Kidney (tissue), 14 donors: ENCODE data around the gene ATR. TPM values are rescaled to one million over a fixed set of nuclear protein-coding genes. Genes with fewer than 3 reads are reported as not detected.

Experiments
- DNase-seq, 5 donors: peaks; one replicate each; pipeline ENCODE4 v3.0.0-alpha.2; 2013 to 2020
- FAIRE-seq: peaks from 2 replicates; lab custom pipeline; 2012; peaks lifted over from hg19 to GRCh38; lab: Jason Lieb, UNC
- H3K27ac ChIP-seq, 2 donors: one replicate each; pipeline ENCODE4 v1.7.0; 2013; ENCODE audit warnings: low read depth in 2 of 2, low read length in 2 of 2, inconsistent platforms in 1 of 2
- H3K27me3 ChIP-seq: one replicate; pipeline ENCODE4 v1.7.1; 2013; ENCODE audit warnings: low read length, inconsistent platforms; ENCODE audit not compliant: control insufficient read depth, insufficient read depth
- H3K36me3 ChIP-seq, 3 donors: one replicate each; pipeline versions ENCODE4 v1.7.0 to v1.7.1; 2013; ENCODE audit warnings: low read length in 3 of 3, control low read depth in 1 of 3, inconsistent platforms in 1 of 3; ENCODE audit not compliant: insufficient read depth in 3 of 3, control insufficient read depth in 2 of 3
- H3K4me1 ChIP-seq, 3 donors: one replicate each; pipeline versions ENCODE4 v1.7.0 to v1.7.1; 2013; ENCODE audit warnings: low read length in 3 of 3, inconsistent platforms in 1 of 3, low read depth in 1 of 3; ENCODE audit not compliant: control insufficient read depth in 2 of 3, insufficient read depth in 2 of 3
- H3K4me3 ChIP-seq, 3 donors: one replicate each; pipeline versions ENCODE4 v1.7.0 to v1.8.1; 2013; ENCODE audit warnings: low read length in 3 of 3, control low read depth in 1 of 3, inconsistent platforms in 1 of 3
- H3K9ac ChIP-seq, 3 donors: one replicate each; pipeline versions ENCODE4 v1.7.0 to v1.7.1; 2013; ENCODE audit warnings: low read length in 3 of 3, control low read depth in 1 of 3, inconsistent platforms in 1 of 3
- H3K9me3 ChIP-seq, 3 donors: one replicate each; pipeline versions ENCODE4 v1.7.0 to v1.7.1; 2013; ENCODE audit warnings: low read length in 3 of 3, control low read depth in 1 of 3, inconsistent platforms in 1 of 3; ENCODE audit not compliant: control insufficient read depth in 2 of 3, insufficient read depth in 1 of 3
- intact Hi-C: fragments of 100-400 bp; cut with DNase I; formaldehyde crosslinking; loops from one replicate; pipeline ENCODE4 v1.11.1; 2022
- polyA plus RNA-seq: library from polyadenylated mRNA; stranded (reverse); fragments of 350-450 nt; fragmentation: Illumina TruSeq; extraction: RNeasy Lipid Tissue Mini Kit (QIAGEN cat#74804); gene quantifications from one replicate; pipeline ENCODE4 v1.2.3, GENCODE V29; 2014; ENCODE audit warnings: low read depth, low replicate concordance; ENCODE audit not compliant: insufficient read depth
- total RNA-seq: library from RNA; stranded (reverse); fragmentation: NEBNext Ultra II Directional; extraction: Animal tissue kit (Norgen Biotek cat#: 25700); gene quantifications from one replicate; pipeline ENCODE4 v1.2.1, GENCODE V29; 2021
- TF ChIP-seq, protein P1 (sequence below): IDR thresholded peaks from 3 replicates; pipeline ENCODE4 v1.5.1; 2012; ENCODE audit warnings: mild to moderate bottlenecking, moderate library complexity, borderline replicate concordance; ENCODE audit not compliant: insufficient read depth; ENCODE audit errors: extremely low read depth
- donor health status: control.
- donor health status: control.
- donor health status: control.
- donor health status: control.
- donor health status: control.
- donor health status: DM: yes; HTN: yes; CAD: no.
- donor health status: Normal renal cell carcinoma (clear cell type).

The ATR gene
- total and polyA plus RNA-seq, 2 donors from 2014 or later = 17.4 to 31.8 TPM

DNA sequence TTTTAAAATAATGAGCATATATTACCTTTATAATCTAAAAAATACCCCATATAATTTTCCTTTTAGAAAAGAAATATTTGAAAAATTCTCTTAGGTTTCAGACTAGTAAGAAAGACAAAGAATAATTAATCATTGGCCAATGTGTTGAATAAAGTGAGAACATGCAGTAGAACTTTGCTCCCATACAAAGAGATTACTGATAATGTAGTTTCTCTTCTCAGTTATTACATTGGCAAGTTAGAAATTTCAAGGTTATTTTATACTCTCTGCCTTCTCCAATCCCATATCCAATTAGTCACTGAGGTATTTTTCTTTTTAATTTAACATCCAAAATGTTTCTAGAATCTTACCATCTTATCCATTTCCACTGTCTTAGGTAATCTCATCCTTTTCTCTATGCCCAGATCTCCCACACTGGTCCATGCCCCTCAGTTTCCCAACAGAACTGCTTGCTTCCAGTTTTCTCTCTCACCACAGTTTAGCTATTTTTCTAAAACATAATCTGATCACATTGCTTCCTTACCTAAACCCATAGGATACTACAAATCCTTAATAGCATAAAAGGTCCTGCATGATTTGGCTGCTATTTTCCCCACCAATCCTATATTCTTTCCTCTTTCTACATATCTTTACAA, 141.5 kb downstream of the ATR start:
- H3K9me3 ChIP-seq = no peaks in the 10 kb centered on the region
- peak; percentile 86 for FAIRE-seq
- H3K4me1 ChIP-seq = peaks cover 0 to 6% (median 2%) of the 10 kb centered on the region in 3 donors
- no peaks in the 10 kb centered on the region for H3K36me3 ChIP-seq
- DNase-seq = no peak
- H3K9ac ChIP-seq = no peak overlapping the region
- no peaks in the 10 kb centered on the region for H3K27me3 ChIP-seq
- no peak overlapping the region for H3K4me3 ChIP-seq
- TF ChIP-seq, protein P1, sequence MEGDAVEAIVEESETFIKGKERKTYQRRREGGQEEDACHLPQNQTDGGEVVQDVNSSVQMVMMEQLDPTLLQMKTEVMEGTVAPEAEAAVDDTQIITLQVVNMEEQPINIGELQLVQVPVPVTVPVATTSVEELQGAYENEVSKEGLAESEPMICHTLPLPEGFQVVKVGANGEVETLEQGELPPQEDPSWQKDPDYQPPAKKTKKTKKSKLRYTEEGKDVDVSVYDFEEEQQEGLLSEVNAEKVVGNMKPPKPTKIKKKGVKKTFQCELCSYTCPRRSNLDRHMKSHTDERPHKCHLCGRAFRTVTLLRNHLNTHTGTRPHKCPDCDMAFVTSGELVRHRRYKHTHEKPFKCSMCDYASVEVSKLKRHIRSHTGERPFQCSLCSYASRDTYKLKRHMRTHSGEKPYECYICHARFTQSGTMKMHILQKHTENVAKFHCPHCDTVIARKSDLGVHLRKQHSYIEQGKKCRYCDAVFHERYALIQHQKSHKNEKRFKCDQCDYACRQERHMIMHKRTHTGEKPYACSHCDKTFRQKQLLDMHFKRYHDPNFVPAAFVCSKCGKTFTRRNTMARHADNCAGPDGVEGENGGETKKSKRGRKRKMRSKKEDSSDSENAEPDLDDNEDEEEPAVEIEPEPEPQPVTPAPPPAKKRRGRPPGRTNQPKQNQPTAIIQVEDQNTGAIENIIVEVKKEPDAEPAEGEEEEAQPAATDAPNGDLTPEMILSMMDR = no peak
- intact Hi-C loops = no loop called here
- H3K27ac ChIP-seq = peak overlapping the region in 1 of 2 donors; percentile 28

DNA sequence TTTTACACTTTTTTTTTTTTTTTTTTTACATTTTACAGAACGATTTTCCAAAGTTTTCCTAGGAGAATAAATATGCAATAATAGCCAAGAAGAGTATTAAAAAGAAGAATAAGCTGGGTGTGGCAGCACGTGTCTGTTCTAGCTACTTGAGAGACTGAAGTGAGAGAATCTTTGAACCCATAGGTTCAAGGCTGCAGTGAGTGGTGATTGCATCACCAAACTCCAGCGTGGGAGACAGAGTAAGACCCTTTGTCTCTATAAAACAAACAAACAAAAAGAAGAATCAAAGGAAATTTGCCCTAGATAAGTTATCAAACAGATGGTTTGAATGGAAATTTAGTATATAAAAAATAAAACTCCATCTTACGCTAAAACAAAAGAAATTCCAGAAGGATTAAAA, 144.0 kb downstream of the ATR start:
- no peaks in the 10 kb centered on the region for H3K9me3 ChIP-seq
- no peak overlapping the region for H3K27ac ChIP-seq
- H3K4me1 ChIP-seq = peaks cover 0 to 6% (median 0%) of the 10 kb centered on the region in 3 donors
- intact Hi-C loops = no loop called here
- H3K27me3 ChIP-seq = no peaks in the 10 kb centered on the region
- H3K9ac ChIP-seq = no peak overlapping the region
- FAIRE-seq (no peak), DNase-seq (no peak)
- TF ChIP-seq, protein P1 = no peak
- H3K4me3 ChIP-seq = no peak overlapping the region
- peaks cover 0 to 9% (median 8%) of the 10 kb centered on the region in 3 donors for H3K36me3 ChIP-seq

DNA sequence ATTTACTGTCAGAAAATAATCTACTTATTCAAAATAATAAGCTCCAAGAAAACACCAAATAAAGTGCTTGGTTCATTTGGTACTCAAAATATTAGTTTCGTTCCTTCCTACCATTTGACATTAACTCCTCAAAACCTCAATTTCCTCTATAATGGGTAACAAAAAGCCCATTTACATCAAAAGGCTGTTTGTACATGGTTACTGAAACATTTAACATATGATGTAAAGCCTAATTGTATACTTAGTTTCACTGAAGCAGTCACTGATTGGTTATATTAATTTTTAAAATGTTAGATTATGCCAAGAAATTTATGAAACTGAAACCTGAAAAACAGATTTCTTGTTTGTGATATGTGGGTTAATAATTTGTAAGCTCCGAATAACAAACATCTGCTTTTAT, 145.4 kb downstream of the ATR start:
- intact Hi-C loops = no loop called here
- Histone ChIP-seq H3K27me3 (no peaks in the 10 kb centered on the region), H3K9me3 (no peaks in the 10 kb centered on the region), H3K36me3 (peaks cover 0 to 12% (median 8%) of the 10 kb centered on the region in 3 donors), H3K9ac (no peak overlapping the region), H3K4me1 (peaks cover 0 to 6% (median 0%) of the 10 kb centered on the region in 3 donors), H3K27ac (no peak overlapping the region), H3K4me3 (no peak overlapping the region)
- DNase-seq = no peak
- peak; percentile 37 for FAIRE-seq
- TF ChIP-seq, protein P1 = no peak

DNA sequence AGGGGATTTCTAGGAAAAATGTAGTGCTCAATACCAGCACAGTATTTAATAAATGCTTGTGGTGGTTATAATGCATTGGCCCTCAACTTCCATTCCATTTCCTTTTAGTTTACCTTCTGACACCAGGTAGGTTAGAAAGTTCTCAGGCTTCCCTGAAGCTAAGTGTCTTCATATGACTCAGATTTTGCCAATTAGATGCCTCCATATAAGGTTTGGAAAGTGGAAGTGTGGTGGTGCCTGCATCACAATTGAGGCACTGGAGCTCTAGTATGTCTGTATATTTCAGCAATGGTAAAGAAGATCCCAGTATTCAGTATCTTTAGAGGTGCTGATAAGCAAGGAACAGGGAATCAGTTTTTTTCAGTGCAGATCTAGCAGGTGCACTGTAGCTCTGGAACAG, 149.0 kb downstream of the ATR start:
- no peak overlapping the region for H3K4me3 ChIP-seq
- peaks cover 0 to 12% (median 8%) of the 10 kb centered on the region in 3 donors for H3K36me3 ChIP-seq
- no peak overlapping the region for H3K9ac ChIP-seq
- intact Hi-C loops = no loop called here
- TF ChIP-seq, protein P1 = no peak
- H3K4me1 ChIP-seq = peaks cover 0 to 6% (median 2%) of the 10 kb centered on the region in 3 donors
- H3K27me3 ChIP-seq = no peaks in the 10 kb centered on the region
- H3K27ac ChIP-seq = no peak overlapping the region
- DNase-seq (no peak), FAIRE-seq (no peak)
- H3K9me3 ChIP-seq = no peaks in the 10 kb centered on the region
